ENCODE results near the gene ZNF385A. TPM values are rescaled to one million over a fixed set of nuclear protein-coding genes. Genes with fewer than 3 reads are reported as not detected.

ZNF385A gene
- total RNA-seq, 1 experiment from 2014 or later: 5.7 TPM

- no peaks in the 10 kb centered on the region; the same call in 1 of the 2 replicates for H3K79me2 ChIP-seq (ENCODE audit: insufficient read depth, low read length)
- H3K36me3 Mint-ChIP-seq (ENCODE audit: insufficient read depth in 1 of 3, low read depth in 3 of 3): peaks cover 2 to 14% (median 7%) of the 10 kb centered on the region in 3 experiments; a peak in 6 of 7 replicates
- H3T11ph ChIP-seq (ENCODE audit: low read length): no peak overlapping the region
- H3K14ac ChIP-seq (ENCODE audit: insufficient read depth, low read length): no peak overlapping the region
- H3K79me1 ChIP-seq (ENCODE audit: insufficient read depth, low read depth, low read length, poor library complexity, severe bottlenecking): no peaks in the 10 kb centered on the region
- no peak overlapping the region for H3K56ac ChIP-seq (ENCODE audit: insufficient read length, low read depth, low read length)
- H3K27ac ChIP-seq (ENCODE audit: insufficient read length, low read depth, low read length): no peak overlapping the region
- H3K9me3 Mint-ChIP-seq: no peaks in the 10 kb centered on the region
- H4K20me1 ChIP-seq (ENCODE audit: control insufficient read depth, insufficient read depth, insufficient read length): no peaks in the 10 kb centered on the region
- H3K4me1 Mint-ChIP-seq: peaks cover 64 to 68% of the 10 kb centered on the region in 2 experiments
- peaks cover 31% of the 10 kb centered on the region for H3K4me1 ChIP-seq (ENCODE audit: insufficient read depth, low read length)
- no peak overlapping the region for H3K18ac ChIP-seq (ENCODE audit: insufficient read length, low read depth, low read length)
- H3K9ac ChIP-seq (ENCODE audit: extremely low read depth, insufficient read length, low read length): no peak overlapping the region
- H3K27me3 ChIP-seq (ENCODE audit: insufficient read depth, low read length): no peaks in the 10 kb centered on the region
- no peak for TF ChIP-seq CTCF (conservative IDR thresholded peaks at IDR 0.05)
- H2BK120ac ChIP-seq (ENCODE audit: low read depth, low read length, poor library complexity, severe bottlenecking): no peak overlapping the region
- H2BK15ac ChIP-seq (ENCODE audit: low read depth, low read length): no peak overlapping the region
- no peak overlapping the region for H3K23ac ChIP-seq (ENCODE audit: insufficient read length, low read depth, low read length)
- peak overlapping the region in 1 of 2 experiments; percentile 3; a peak in 2 of 5 replicates for H3K4me3 Mint-ChIP-seq
- DNase-seq: no peak
- H3K4me2 ChIP-seq (ENCODE audit: insufficient read depth, insufficient read length, low read length): no peak overlapping the region
- H2AK5ac ChIP-seq (ENCODE audit: insufficient read length, low read length): no peak overlapping the region
- no peak overlapping the region for H3K4ac ChIP-seq (ENCODE audit: low read depth, low read length)
- H3K27ac Mint-ChIP-seq: peak overlapping the region in 2 of 3 experiments; percentile 76 to 85; a peak in 3 of 7 replicates
- H3K9me3 ChIP-seq (ENCODE audit: control insufficient read depth, low read depth, low read length): no peaks in the 10 kb centered on the region
- no peak overlapping the region for H4K91ac ChIP-seq (ENCODE audit: insufficient read length, low read depth, low read length)
- no peak overlapping the region for H2BK12ac ChIP-seq (ENCODE audit: insufficient read length, low read depth, low read length)
- H2BK5ac ChIP-seq (ENCODE audit: insufficient read length, low read length): no peak overlapping the region
- peaks cover 2% of the 10 kb centered on the region for H3K27me3 Mint-ChIP-seq (ENCODE audit: low read depth)
- no peak overlapping the region for H2AFZ ChIP-seq (ENCODE audit: low read length)
- no CpG with 5 or more reads among the region's 3 CpGs for WGBS (ENCODE audit: extremely low coverage, insufficient read length, low lambda C conversion rate)
- no peak overlapping the region for H4K5ac ChIP-seq (ENCODE audit: insufficient read length, low read depth, low read length)
- no peak overlapping the region for H4K8ac ChIP-seq (replicated peaks; ENCODE audit: insufficient read length, low read depth, low read length)
- H2BK20ac ChIP-seq (ENCODE audit: low read depth, low read length, poor library complexity, severe bottlenecking): no peak overlapping the region
- H3K23me2 ChIP-seq (ENCODE audit: insufficient read length, low read depth, low read length, poor library complexity, severe bottlenecking): peaks cover 23% of the 10 kb centered on the region
These were observed 2.0 kb upstream of the ZNF385A start for GRCh38 chr12:54386403-54387113.
